RPMI7951 (cell line): ENCODE measurements around the gene OTUB2. TPM values are rescaled to one million over a fixed set of nuclear protein-coding genes. Genes with fewer than 3 reads are reported as not detected.

Experiments
- total RNA-seq: library from RNA; depleted of rRNA; stranded (reverse); fragments of >200 nt; shearing (Covaris generic); gene quantifications from 2 replicates; pipeline ENCODE4 v1.2.3, GENCODE V29; 2014; rRNA removed

OTUB2 gene
- total RNA-seq, 1 experiment from 2014 or later, result 1.6 TPM

Other genes starting within 250 kb of the OTUB2 start
- 0.20 and 0.24 TPM in 2 replicates for gene PRIMA1, start 237.9 kb upstream of the OTUB2 start, total RNA-seq
- gene FAM181A, start 99.0 kb upstream of the OTUB2 start, total RNA-seq, result not detected in 2 replicates
- 0.36 and 0.78 TPM in 2 replicates for gene ASB2, start 49.8 kb upstream of the OTUB2 start, total RNA-seq
- gene CCDC197, start 29.0 kb upstream of the OTUB2 start, total RNA-seq, result not detected in 2 replicates
- gene DDX24, start 54.9 kb downstream of the OTUB2 start, total RNA-seq, result 115 and 151 TPM in 2 replicates
- 8.9 and 20.8 TPM in 2 replicates for gene IFI27L1, start 55.0 kb downstream of the OTUB2 start, total RNA-seq
- gene IFI27, start 84.4 kb downstream of the OTUB2 start, total RNA-seq, result 11.3 and 28.8 TPM in 2 replicates
- 190 and 212 TPM in 2 replicates for gene IFI27L2, start 103.3 kb downstream of the OTUB2 start, total RNA-seq
- 0.36 and 0.39 TPM in 2 replicates for gene PPP4R4, start 148.0 kb downstream of the OTUB2 start, total RNA-seq